Pancreas (tissue), 10 donors: ENCODE measurements around the gene SAMD11. TPM values are rescaled to one million over a fixed set of nuclear protein-coding genes. Genes with fewer than 3 reads are reported as not detected.

Experiments used
- ATAC-seq, 4 donors: fragments of 200-7000 bp; cut with Tn5 transposase; one replicate each; pipeline versions ENCODE4 v1.8.0 to v1.9.1; 2020; ENCODE audit warnings: mild to moderate bottlenecking in 4 of 4, moderate library complexity in 4 of 4
- DNase-seq, 6 donors: peaks; one replicate each; pipeline ENCODE4 v3.0.0-alpha.2; 2020
- FAIRE-seq: peaks from 2 replicates; lab custom pipeline; 2012; peaks lifted over from hg19 to GRCh38; lab: Jason Lieb, UNC
- H3K27ac ChIP-seq, 4 donors: fragments of 200-600 bp; sonication (generic); 1 replicate in 3 of 4; 2 replicates in 1 of 4; pipeline versions ENCODE4 v1.5.0 to v1.8.0; 2020
- H3K27me3 ChIP-seq, 4 donors: fragments of 200-600 bp; one replicate each; pipeline ENCODE4 v1.8.0; 2021
- H3K36me3 ChIP-seq, 3 donors: fragments of 200-600 bp; sonication (generic) in 1 of 3; one replicate each; pipeline versions ENCODE4 v1.5.0 to v1.8.0; 2020 to 2021
- H3K4me1 ChIP-seq, 3 donors: fragments of 200-600 bp; one replicate each; pipeline ENCODE4 v1.8.0; 2021
- H3K4me3 ChIP-seq, 4 donors: fragments of 200-600 bp; sonication (generic) in 2 of 4; one replicate each; pipeline versions ENCODE4 v1.5.0 to v1.8.0; 2020 to 2021
- H3K9me3 ChIP-seq, 4 donors: fragments of 200-600 bp; one replicate each; pipeline ENCODE4 v1.8.0; 2021
- CTCF ChIP-seq, 4 donors: fragments of 200-600 bp; sonication (generic) in 3 of 4; IDR thresholded peaks; one replicate each; pipeline versions ENCODE4 v1.5.0 to v1.8.0; 2021; ENCODE audit warnings: antibody characterized with exemption in 4 of 4
- WGBS, 2 donors: extraction: QIAGEN DNeasy Blood & Tissue Kit; methylation state at CpG; one replicate each; pipeline ENCODE4 v1.1.7; 2013; 5-methylcytosine and 5-hydroxymethylcytosine counted together
- intact Hi-C, 3 donors: fragments of 100-400 bp; cut with DNase I; formaldehyde crosslinking; loops; one replicate each; pipeline versions ENCODE4 v1.11.1 to v1.14.2; 2022
- polyA plus RNA-seq, 2 donors: library from polyadenylated mRNA; stranded (reverse); fragments of 200-250 nt; gene quantifications; one replicate each; pipeline ENCODE4 v1.2.3, GENCODE V29; 2013
- total RNA-seq, 6 donors: library from RNA; stranded (reverse); fragmentation: NEBNext Ultra II Directional in 4 of 6; extraction: Animal tissue kit (Norgen Biotek cat#: 25700) in 4 of 6; gene quantifications; one replicate each; pipeline versions ENCODE4 v1.2.1 to v1.2.4, GENCODE V29; 2021 to 2023
- donor health status: healthy with polysubstance abuse.
- donor health status: DM: no; HTN: no; CAD: no; lungs with moderate emphysema.
- donor health status: DM: no; HTN: no; CAD: no.
- donor health status: control.
- donor health status: control.
- donor health status: Bipolar disorder and iron deficiency.
- donor health status: DM: yes; HTN: yes; CAD: no.
- donor health status: DM: no; HTN: no; CAD: no.
- donor health status: DM: no; HTN: no; CAD: no.
- donor health status: DM: yes; HTN: yes; CAD: no.

Gene SAMD11
- total and polyA plus RNA-seq, 8 donors = 0.19 to 23.7 (median 3.5) TPM

- no peak for DNase-seq
- WGBS, 2 donors = 30 to 44% methylated on average over 9 of the region's 9 CpGs
- peaks cover 0 to 4% (median 3%) of the 10 kb centered on the region in 3 donors for H3K4me1 ChIP-seq
These were observed 3.5 kb downstream of the SAMD11 start for GRCh38 chr1:927234-927633.

GRCh38 chr1:927748-928147 is 4.0 kb downstream of the SAMD11 start:
- TF ChIP-seq CTCF (IDR thresholded peaks at IDR 0.05) = no peak
- peaks cover 0 to 4% (median 3%) of the 10 kb centered on the region in 3 donors for H3K4me1 ChIP-seq
- H3K4me3 ChIP-seq = no peak overlapping the region
- no peaks in the 10 kb centered on the region for H3K36me3 ChIP-seq
- intact Hi-C loops = no loop called here
- WGBS, 2 donors = 32 to 50% methylated on average over 10 of the region's 10 CpGs
- no peak for ATAC-seq
- DNase-seq = no peak
- H3K9me3 ChIP-seq = no peaks in the 10 kb centered on the region
- FAIRE-seq = no peak
- no peak overlapping the region for H3K27ac ChIP-seq
- peaks cover 0 to 14% (median 0%) of the 10 kb centered on the region in 4 donors for H3K27me3 ChIP-seq

More at GRCh38 chr1:927234-927633, 3.5 kb downstream of the SAMD11 start:
- Histone ChIP-seq H3K27ac (no peak overlapping the region), H3K27me3 (peaks cover 0 to 14% (median 0%) of the 10 kb centered on the region in 4 donors), H3K9me3 (no peaks in the 10 kb centered on the region), H3K4me3 (no peak overlapping the region), H3K36me3 (no peaks in the 10 kb centered on the region)
- ATAC-seq (no peak), FAIRE-seq (no peak)
- TF ChIP-seq CTCF (IDR thresholded peaks at IDR 0.05) = no peak
- intact Hi-C loops = no loop called here

GRCh38 chr1:928825-929661 is 5.3 kb downstream of the SAMD11 start:
- H3K4me1 ChIP-seq = peaks cover 0 to 3% (median 0%) of the 10 kb centered on the region in 3 donors
- ATAC-seq (no peak), FAIRE-seq (no peak), DNase-seq (no peak)
- H3K4me3 ChIP-seq = no peak overlapping the region
- TF ChIP-seq CTCF (IDR thresholded peaks at IDR 0.05) = no peak
- H3K27me3 ChIP-seq = peaks cover 0 to 14% (median 0%) of the 10 kb centered on the region in 4 donors
- no peak overlapping the region for H3K27ac ChIP-seq
- H3K36me3 ChIP-seq = no peaks in the 10 kb centered on the region
- intact Hi-C loops = no loop called here
- 32 to 43% methylated on average over 40 of the region's 40 CpGs for WGBS, 2 donors
- H3K9me3 ChIP-seq = no peaks in the 10 kb centered on the region

- DNase-seq (no peak), ATAC-seq (no peak), FAIRE-seq (no peak)
- Histone ChIP-seq H3K27me3 (peaks cover 0 to 14% (median 0%) of the 10 kb centered on the region in 4 donors), H3K4me3 (no peak overlapping the region), H3K27ac (no peak overlapping the region), H3K4me1 (peaks cover 0 to 1% (median 0%) of the 10 kb centered on the region in 3 donors), H3K36me3 (no peaks in the 10 kb centered on the region), H3K9me3 (no peaks in the 10 kb centered on the region)
- 70 to 81% methylated on average over 34 to 40 of the region's 40 CpGs for WGBS, 2 donors
- intact Hi-C loops = no loop called here
- TF ChIP-seq CTCF (IDR thresholded peaks at IDR 0.05) = no peak
These were observed 6.2 kb downstream of the SAMD11 start for GRCh38 chr1:929712-930632.
